Lower leg skin (tissue), 3 donors: ENCODE data around the gene ADRB1.

Experiments used
- POLR2A ChIP-seq, 2 donors: fragments of 450-650 bp; IDR thresholded peaks; one replicate each; pipeline ENCODE4 v1.6.1; 2016 to 2017; ENCODE audit warnings: antibody characterized with exemption in 2 of 2, mild to moderate bottlenecking in 1 of 2, moderate library complexity in 1 of 2
- TF ChIP-seq, protein P1 (sequence below), 3 donors: fragments of 450-650 bp; IDR thresholded peaks; one replicate each; pipeline ENCODE4 v1.5.1; 2016; ENCODE audit warnings: antibody characterized with exemption in 3 of 3, mild to moderate bottlenecking in 3 of 3, moderate library complexity in 2 of 3

GRCh38 chr10:114059561-114059960 is 15.9 kb downstream of the ADRB1 start:
- TF ChIP-seq POLR2A (IDR thresholded peaks at IDR 0.05): no peak
- TF ChIP-seq, protein P1, sequence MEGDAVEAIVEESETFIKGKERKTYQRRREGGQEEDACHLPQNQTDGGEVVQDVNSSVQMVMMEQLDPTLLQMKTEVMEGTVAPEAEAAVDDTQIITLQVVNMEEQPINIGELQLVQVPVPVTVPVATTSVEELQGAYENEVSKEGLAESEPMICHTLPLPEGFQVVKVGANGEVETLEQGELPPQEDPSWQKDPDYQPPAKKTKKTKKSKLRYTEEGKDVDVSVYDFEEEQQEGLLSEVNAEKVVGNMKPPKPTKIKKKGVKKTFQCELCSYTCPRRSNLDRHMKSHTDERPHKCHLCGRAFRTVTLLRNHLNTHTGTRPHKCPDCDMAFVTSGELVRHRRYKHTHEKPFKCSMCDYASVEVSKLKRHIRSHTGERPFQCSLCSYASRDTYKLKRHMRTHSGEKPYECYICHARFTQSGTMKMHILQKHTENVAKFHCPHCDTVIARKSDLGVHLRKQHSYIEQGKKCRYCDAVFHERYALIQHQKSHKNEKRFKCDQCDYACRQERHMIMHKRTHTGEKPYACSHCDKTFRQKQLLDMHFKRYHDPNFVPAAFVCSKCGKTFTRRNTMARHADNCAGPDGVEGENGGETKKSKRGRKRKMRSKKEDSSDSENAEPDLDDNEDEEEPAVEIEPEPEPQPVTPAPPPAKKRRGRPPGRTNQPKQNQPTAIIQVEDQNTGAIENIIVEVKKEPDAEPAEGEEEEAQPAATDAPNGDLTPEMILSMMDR (IDR thresholded peaks at IDR 0.05): no peak
